Vagina (tissue), 2 donors: ENCODE measurements around the gene HPN. TPM values are rescaled to one million over a fixed set of nuclear protein-coding genes. Genes with fewer than 3 reads are reported as not detected.

Experiments
- DNase-seq, 2 donors: peaks; one replicate each; pipeline ENCODE4 v3.0.0-alpha.2; 2017; ENCODE audit errors: extremely low spot score in 2 of 2
- H3K27ac ChIP-seq: fragments of 200-600 bp; sonication (generic); one replicate; pipeline ENCODE4 v1.5.1; 2019
- H3K27me3 ChIP-seq: fragments of 200-600 bp; sonication (generic); one replicate; pipeline ENCODE4 v1.5.1; 2019
- H3K36me3 ChIP-seq, 2 donors: fragments of 200-600 bp; sonication (generic); one replicate each; pipeline ENCODE4 v1.5.1; 2017 to 2019
- H3K4me1 ChIP-seq: fragments of 200-600 bp; sonication (generic); one replicate; pipeline ENCODE4 v1.5.1; 2019
- H3K4me3 ChIP-seq, 2 donors: fragments of 200-600 bp; sonication (generic); 1 replicate in 1 of 2; 2 replicates in 1 of 2; pipeline ENCODE4 v1.5.1; 2016 to 2019
- H3K9me3 ChIP-seq: fragments of 200-600 bp; sonication (generic); one replicate; pipeline ENCODE4 v1.5.1; 2019
- CTCF ChIP-seq, 3 experiments: fragments of 450-650 bp in 2 of 3; fragments of 200-600 bp in 1 of 3; sonication (generic) in 1 of 3; IDR thresholded peaks; one replicate each; pipeline ENCODE4 v1.5.1; 2017 to 2019; ENCODE audit warnings: antibody characterized with exemption in 3 of 3, mild to moderate bottlenecking in 2 of 3, moderate library complexity in 2 of 3
- POLR2A ChIP-seq, 2 donors: fragments of 450-650 bp; IDR thresholded peaks; one replicate each; pipeline ENCODE4 v1.6.1; 2017; ENCODE audit warnings: antibody characterized with exemption in 2 of 2, mild to moderate bottlenecking in 2 of 2, moderate library complexity in 2 of 2
- POLR2AphosphoS5 ChIP-seq, 2 donors: sonication (generic); formaldehyde crosslinking; IDR thresholded peaks; one replicate each; pipeline ENCODE4 v1.9.0; 2017; ENCODE audit warnings: antibody characterized with exemption in 2 of 2, mild to moderate bottlenecking in 2 of 2, low read depth in 1 of 2; ENCODE audit not compliant: insufficient read depth in 1 of 2
- intact Hi-C: fragments of 100-400 bp; cut with DNase I; formaldehyde crosslinking; loops from one replicate; pipeline ENCODE4 v1.15.1; 2023
- total RNA-seq: library from RNA; depleted of rRNA; stranded (reverse); fragments of >200 nt; gene quantifications from one replicate; pipeline ENCODE4 v1.2.3, GENCODE V29; 2016

The HPN gene
- total RNA-seq, 1 donor from 2014 or later = not detected

- no peak for DNase-seq
- peak overlapping the region; percentile 56 for H3K27ac ChIP-seq
Observed at GRCh38 chr19:35095667-35096368, 54.3 kb downstream of the HPN start.

GRCh38 chr19:35098413-35099049 is 57.0 kb downstream of the HPN start:
- TF ChIP-seq POLR2AphosphoS5 (IDR thresholded peaks at IDR 0.05; ENCODE audit: insufficient read depth in 1 of 2, low read depth in 1 of 2) (no peak), CTCF (IDR thresholded peaks at IDR 0.05) (no peak), POLR2A (IDR thresholded peaks at IDR 0.05) (no peak)
- H3K4me3 ChIP-seq = no peak overlapping the region
- no peak for DNase-seq
- H3K36me3 ChIP-seq = no peaks in the 10 kb centered on the region
- H3K4me1 ChIP-seq = no peaks in the 10 kb centered on the region
- no peaks in the 10 kb centered on the region for H3K9me3 ChIP-seq
- intact Hi-C loops = no loop called here
- no peak overlapping the region for H3K27ac ChIP-seq
- no peaks in the 10 kb centered on the region for H3K27me3 ChIP-seq

More at GRCh38 chr19:35095667-35096368, 54.3 kb downstream of the HPN start:
- intact Hi-C loops = no loop called here
- Histone ChIP-seq H3K27me3 (no peaks in the 10 kb centered on the region), H3K36me3 (no peaks in the 10 kb centered on the region), H3K4me1 (peaks cover 3% of the 10 kb centered on the region), H3K9me3 (no peaks in the 10 kb centered on the region), H3K4me3 (no peak overlapping the region)
- TF ChIP-seq POLR2A (IDR thresholded peaks at IDR 0.05) (no peak), POLR2AphosphoS5 (IDR thresholded peaks at IDR 0.05; ENCODE audit: insufficient read depth in 1 of 2, low read depth in 1 of 2) (no peak), CTCF (IDR thresholded peaks at IDR 0.05) (no peak)

GRCh38 chr19:35099155-35099896 is 57.8 kb downstream of the HPN start:
- Histone ChIP-seq H3K27ac (no peak overlapping the region), H3K9me3 (no peaks in the 10 kb centered on the region), H3K27me3 (no peaks in the 10 kb centered on the region), H3K4me1 (no peaks in the 10 kb centered on the region), H3K36me3 (no peaks in the 10 kb centered on the region), H3K4me3 (no peak overlapping the region)
- intact Hi-C loops = no loop called here
- DNase-seq = no peak
- TF ChIP-seq CTCF (IDR thresholded peaks at IDR 0.05) (no peak), POLR2A (IDR thresholded peaks at IDR 0.05) (no peak), POLR2AphosphoS5 (IDR thresholded peaks at IDR 0.05; ENCODE audit: insufficient read depth in 1 of 2, low read depth in 1 of 2) (no peak)

GRCh38 chr19:35099897-35100275 is 58.4 kb downstream of the HPN start:
- H3K4me1 ChIP-seq = no peaks in the 10 kb centered on the region
- no peak for DNase-seq
- no peak for TF ChIP-seq CTCF (IDR thresholded peaks at IDR 0.05)
- TF ChIP-seq POLR2A (IDR thresholded peaks at IDR 0.05) = no peak
- TF ChIP-seq POLR2AphosphoS5 (IDR thresholded peaks at IDR 0.05; ENCODE audit: insufficient read depth in 1 of 2, low read depth in 1 of 2) = no peak
- H3K27me3 ChIP-seq = no peaks in the 10 kb centered on the region
- no peaks in the 10 kb centered on the region for H3K36me3 ChIP-seq
- no peaks in the 10 kb centered on the region for H3K9me3 ChIP-seq
- H3K4me3 ChIP-seq = no peak overlapping the region
- H3K27ac ChIP-seq = no peak overlapping the region
- intact Hi-C loops = no loop called here
